ENCODE measurements around the gene HDC.

HDC gene

DNA sequence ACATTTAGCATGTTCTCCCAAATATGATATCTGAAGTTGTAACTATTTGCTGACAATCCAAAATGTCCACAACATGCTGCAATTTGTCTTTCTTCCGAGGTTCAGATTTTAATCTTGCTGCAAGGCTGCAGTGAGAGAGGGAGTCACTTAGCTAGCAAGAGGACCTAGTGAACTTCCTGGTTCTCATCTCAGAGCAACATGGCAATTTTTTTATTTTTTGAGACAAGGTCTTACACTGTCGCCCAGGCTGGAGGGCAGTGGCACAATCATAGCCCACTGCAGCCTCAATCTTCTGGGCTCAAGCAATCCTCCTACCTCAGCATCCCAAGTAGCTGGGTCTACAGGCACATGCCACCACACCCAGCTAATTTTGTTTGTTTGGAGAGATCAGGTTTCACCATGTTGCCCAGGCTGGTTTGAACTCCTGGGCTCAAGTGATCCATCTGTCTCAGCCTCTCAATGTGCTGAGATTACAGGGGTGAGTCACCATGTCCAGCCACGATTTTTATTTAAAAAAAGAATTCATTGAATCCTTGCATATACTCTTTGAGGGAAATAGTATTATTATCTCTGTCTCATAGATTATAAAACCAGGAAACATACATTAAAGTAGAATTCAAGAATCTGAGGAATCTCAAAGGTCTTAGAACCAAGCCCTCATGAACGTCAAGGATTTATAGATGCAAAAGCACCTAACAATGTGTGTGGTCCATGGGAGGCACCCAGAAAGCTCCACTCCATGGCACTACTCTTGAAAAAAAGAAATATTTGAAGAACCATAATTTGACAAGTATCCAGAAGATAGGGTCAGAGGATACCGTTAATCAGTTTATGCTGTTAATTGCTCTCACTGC, 9.1 kb downstream of the HDC start:
- no peak for DNase-seq (ENCODE audit: low spot score)

DNA sequence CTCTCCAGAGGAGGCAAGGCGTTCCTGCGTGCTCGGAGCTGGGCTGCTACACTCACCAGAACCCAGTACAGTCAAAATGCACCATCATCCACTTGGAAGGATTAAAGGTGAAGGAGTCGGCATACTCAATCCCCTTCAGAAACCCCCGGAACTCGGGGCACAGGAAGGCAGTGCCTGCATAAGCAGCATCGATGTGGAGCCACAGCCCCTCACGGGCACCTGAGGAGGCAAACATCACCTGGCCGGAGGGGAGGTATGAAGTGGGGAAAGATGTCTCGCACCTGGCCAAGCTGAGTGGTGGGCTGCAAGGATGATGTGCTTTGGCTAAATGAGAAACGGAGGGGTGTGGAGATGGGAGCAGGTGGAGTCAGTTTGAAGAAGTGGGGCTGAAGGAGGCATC, 13.0 kb downstream of the HDC start:
- DNase-seq (ENCODE audit: low spot score): no peak

DNA sequence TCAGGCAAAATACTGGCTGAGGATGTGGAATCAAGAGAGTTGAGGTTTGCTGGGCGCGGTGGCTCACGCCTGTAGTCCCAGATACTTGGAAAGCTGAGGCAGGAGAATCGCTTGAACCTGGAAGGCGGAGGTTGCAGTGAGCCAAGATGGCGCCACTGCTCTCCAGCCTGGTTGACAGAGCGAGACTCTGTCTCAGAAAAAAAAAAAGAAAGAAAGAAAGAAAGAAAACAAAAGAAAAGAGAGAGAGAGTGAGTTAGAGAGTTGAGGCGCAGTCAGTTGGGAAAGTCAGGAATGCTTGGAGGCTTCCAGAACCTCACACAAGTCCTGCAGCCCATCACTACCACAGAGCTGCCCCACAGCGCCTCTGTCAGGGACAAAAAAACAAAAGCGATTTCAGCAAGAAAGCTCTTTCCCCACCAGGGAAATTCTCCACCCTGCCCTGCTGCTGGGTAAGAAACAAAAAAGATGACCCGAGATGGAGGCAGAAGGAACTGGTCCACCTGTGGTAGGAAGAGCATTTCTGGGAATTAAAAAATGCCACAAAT, 13.8 kb downstream of the HDC start:
- DNase-seq (ENCODE audit: low spot score): no peak

DNA sequence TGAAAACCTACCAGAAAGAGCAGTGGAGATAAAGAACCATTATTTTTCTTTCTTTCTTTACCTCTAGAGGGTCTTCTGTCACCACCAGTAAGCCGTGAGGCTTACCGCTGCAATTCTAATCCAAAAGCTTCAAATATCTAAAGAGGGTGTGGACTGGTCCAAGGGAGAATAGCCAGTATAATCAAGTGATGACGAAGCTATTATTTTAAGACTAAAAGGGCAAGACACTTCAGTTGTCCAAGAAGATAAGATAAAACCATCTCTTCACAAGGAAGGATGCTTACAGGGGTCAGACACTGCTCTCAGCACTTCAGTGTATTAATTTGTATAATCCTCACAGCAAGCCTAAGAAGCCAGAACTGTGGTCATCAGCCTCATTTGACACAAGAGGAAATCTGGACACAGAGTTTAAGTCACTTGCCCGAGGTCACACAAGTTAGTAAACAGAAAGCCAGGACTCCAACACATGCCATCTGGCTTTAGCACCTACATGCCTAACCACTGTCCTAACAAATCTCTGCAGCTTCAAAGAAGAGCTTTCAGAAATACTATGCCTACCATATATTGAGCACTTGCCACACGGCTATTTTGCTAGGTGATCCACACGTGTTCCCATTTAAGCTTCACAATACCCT, 14.6 kb downstream of the HDC start:
- no peak for DNase-seq (ENCODE audit: low spot score)

DNA sequence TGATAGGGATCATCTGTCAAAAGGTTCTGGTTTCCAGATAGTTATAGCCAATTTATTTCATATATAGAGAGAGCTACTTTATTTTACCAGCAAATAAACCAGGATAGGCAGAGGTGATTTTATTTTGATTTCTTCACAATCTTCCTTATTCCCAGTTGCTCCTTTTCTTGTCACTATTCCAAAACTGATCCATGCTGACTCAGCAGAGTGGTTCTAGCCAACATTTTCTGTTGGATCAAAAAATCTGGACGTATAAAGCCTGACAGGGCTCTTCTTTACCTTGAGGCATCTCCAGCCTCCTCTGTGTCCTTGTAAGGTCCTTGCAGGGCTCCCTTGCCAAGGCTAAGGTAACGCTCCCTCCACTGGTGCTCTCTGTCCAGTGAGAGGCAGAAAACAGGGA, 15.8 kb downstream of the HDC start:
- DNase-seq (ENCODE audit: low spot score): no peak

DNA sequence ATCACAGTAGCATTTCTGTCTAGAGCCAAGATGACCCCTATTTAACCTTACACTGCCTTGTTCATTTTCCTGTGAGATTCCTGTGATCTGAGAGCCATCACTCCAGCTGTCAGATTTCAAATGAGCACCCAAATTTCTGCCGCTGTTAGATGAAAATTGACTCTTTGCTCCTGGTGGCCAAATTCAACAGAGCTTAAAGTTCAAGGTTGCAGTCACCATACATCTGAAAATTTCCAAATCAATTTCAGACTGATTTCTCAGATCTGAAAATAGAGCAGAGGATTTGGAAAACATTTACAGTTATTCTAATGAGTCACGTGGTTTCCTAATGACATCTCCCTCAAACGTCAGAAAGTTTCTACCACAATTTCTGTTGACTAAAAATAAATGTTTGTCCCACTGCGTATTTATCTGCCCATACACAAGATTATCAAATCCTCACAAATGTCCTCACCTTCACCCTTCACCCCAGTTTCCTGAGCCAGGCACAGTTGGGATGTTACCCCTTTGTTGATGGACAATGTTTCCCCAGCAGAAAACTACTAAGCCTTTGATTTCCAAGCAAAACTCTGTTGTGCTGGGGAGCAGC, 16.4 kb downstream of the HDC start:
- DNase-seq (ENCODE audit: low spot score): no peak

DNA sequence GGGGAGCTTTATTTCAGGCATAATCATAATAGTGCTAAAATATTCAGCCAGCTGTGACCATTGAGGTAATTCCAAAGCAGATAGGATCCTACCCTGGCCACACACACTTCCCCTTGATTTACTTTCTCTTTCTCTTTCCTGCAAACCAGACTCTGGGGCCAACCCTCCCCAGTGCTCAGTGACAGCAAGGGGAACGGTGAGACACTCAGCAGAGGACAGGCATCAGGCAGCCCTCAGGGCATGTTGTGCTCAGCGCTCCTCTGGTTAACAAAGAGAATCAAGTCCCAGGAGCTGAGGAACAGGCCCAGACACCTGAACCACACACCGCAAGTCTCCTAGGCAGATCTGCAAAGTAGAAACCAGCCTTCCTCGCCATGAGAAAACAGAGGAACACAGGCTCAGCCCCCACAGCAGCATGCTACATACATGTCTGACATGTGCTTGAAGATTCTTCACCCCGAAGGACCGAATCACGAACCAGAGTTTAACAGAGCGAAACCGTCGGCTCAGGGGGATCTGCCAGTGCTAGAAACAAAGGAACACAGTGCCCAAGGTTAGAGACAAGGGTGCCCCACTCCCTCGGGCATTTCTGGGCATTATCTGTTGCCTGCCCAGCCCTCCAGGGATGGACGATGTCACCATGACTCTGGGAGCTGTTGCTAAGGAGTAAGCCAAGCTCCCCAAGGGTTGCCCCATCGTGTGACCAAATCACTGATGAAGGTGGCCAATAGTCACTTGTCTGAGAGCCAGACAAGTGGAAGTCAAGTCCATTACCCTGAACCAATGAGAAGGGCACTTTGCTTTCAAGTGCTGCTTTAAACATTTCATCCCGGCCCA, 17.5 kb downstream of the HDC start:
- DNase-seq (ENCODE audit: low spot score): peak; percentile 24

DNA sequence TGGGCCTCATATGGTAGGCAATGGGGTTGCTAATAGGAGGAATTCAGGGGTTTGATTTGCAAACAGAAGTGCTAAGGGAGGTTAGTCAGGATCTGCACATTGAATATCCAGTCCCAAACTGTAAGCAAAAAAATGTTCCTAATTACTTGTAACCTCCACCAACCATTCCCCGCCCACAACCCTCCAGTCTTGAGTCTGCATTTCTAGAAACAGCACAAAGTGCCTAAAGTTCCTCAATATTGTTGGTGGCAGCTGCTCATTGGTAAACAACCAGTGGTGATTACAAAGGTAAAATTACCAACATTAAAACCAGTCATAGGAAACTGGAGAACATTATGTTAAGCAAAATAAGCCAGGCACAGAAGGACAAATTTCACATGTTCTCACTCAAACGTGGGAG, 18.9 kb downstream of the HDC start:
- no peak for DNase-seq (ENCODE audit: low spot score)

DNA sequence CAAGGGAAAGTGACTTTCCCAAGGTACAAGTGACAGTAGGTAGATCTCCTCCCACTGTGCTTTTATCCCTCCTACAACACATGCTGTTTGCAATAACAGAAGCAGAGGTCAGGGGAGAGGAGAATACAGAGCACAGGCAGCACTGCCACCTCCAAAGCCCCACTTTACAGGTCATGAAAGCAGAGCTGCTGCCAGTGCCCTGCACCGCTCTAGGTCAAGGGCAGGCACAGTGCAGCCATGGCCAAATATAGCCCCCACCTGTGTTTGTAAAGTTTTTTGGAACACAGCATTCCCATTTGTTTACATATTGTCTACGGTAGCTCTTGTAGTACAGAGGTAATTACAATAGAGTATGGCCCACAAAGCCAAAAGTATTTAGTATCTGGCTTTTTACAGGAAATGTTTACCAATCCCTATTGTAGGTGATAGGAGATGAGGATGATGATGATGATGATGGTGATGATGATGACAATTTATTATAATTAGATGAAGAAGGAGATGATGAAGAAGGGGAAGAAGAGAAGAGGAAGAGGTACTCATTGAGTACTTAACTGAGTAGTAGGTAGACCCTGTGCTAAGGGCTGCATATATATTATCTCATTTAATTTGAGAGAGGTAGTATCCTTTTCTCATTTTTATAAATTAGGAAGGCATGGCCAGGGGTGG, 20.4 kb downstream of the HDC start:
- no peak for DNase-seq (ENCODE audit: low spot score)

DNA sequence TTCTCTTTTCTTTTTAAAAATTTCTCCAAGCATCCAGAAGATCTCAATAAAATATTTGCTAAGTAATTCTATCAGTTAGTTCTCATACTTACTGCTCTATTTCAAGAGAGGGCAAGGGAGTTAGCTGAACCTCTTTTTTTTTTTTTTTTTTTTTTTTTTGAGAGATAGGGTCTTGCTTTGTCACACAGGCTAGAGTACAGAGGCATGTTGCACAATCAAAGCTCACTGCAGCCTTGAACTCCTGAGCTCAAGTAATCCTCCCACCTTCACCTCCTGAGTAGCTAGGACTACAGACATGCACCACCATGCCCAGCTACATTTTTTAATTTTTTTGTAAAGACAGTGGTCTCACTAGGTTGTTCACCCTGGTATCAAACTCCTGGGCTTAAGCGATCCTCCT, 21.4 kb downstream of the HDC start:
- no peak for DNase-seq (ENCODE audit: low spot score)

DNA sequence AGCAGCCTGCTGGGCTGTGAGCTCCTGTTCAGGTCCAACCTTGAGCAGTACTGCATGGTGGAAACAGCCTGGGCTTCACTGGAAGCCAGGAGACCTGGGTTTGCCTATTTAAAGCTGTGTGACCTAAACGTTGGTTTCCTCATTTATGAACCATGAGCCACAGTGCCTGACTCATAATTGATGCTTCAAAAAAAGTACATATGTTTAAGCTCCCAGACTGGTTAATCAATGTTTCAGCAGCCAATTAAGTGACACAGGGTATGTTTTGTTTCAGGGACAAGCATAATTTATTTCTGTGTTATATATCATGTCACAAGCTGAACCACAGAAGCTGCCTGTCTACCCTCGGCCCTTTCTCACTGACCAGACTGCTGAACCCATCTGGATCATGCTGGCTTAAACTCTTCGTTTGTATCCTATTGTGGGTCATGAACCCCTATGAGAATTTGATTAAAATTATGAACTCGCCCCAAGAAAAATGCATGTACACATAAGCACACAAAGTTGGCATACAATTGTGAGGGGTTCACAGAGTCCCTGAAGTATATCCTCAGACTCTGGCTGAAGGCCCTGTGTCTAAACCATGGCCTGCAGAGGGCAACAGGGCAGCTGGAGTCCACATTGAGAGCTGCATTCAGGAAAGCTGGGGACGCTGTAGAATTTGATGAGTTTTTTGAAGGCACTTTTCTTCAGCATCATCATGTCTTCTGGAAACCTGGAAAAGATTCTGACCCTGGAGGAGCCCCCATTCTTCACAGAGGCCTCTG, 23.7 kb downstream of the HDC start:
- no peak for DNase-seq (ENCODE audit: low spot score)

DNA sequence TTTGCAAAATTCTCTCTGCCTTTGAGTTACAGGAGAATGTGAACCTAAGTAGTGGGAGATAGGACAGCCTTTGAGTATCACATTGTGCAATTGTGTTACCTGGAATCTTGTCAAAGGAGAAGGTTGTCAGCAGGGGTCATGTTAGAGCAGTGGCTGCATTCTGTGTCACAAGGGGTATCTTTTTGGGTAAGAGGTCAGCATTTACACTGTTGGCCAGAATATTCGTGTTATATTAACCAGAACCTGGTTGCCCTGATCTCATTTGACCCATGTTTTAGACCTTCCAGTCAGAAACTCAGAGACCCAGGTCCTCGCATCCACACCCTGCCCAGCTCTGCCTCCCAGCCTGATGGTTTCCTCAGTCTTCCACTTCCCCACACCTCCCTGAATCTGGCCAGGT, 27.3 kb downstream of the HDC start:
- DNase-seq (ENCODE audit: low spot score): no peak

DNA sequence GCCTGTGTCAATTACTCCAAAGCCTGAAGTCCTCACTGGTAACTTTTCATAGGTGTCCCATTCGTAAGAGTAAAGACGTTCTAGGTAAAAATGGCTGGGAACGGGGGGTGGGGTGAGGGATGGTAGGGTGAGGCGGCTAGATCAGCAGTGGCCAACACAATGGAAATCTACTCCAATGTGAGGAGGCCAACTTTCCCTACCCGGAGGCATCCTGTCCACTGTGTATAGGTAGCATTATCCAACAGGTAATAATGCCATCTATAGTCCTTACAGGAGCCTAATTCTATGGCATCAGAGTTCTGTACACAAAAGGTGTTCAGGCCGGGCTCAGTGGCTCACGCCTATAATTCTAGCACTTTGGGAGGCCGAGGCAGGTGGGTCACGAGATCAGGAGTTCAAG, 29.1 kb downstream of the HDC start:
- no peak for DNase-seq (ENCODE audit: low spot score)

DNA sequence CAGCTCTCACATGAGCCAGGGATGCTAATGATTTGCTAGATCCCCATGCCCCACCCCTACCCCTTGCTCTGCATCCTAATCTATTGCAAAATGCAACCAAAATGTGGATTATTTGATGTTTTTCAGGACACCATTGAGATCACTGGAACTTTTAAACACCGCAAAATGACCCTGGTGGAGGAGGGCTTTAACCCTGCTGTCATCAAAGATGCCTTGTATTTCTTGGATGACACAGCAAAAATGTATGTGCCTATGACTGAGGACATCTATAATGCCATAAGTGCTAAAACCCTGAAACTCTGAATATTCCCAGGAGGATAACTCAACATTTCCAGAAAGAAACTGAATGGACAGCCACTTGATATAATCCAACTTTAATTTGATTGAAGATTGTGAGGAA, 29.7 kb downstream of the HDC start:
- no peak for DNase-seq (ENCODE audit: low spot score)

DNA sequence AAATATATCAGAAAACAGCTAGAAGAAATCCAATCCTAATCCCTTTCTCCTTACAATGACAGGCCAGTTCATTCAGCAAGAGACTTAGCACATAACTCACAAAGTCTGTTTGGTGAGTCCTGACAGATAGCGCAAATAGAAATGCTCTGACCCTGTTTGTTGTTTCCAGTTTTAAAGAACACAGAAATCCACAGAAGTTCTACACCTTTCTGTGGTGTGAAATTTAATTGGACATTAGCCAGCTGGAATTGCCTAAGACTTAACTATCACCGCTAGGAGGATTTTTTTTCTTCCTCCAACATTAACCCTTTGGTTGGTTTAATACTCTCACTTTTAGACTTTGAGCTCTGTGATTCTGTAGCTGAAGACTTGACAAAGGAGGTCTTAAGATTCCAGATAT, 30.8 kb downstream of the HDC start:
- no peak for DNase-seq (ENCODE audit: low spot score)

DNA sequence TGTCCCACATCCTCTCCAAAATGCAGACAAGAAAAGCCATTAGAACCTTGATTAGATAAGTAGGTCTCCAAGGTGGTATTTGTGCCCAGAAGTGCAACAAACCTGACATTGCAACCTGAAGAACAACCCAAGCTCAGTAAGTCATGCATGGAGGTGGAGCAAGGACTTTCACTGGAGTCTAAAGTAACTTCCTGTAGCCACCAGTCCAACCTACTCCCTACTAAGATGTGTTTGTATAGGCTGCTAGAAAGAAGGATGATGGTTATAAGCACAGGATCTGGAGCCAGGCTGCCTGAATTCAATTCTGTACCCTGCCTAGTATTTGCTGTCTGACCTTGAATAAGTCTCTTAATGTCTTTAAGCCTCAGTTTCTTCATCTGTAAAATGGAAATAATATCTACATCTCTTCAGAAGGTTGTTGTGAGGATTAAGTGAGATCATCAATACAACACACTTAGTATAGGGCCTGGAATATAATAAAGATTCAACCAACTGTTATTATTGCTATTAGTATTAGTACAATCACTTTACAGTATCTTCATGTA, 32.3 kb downstream of the HDC start:
- DNase-seq (ENCODE audit: low spot score): no peak

DNA sequence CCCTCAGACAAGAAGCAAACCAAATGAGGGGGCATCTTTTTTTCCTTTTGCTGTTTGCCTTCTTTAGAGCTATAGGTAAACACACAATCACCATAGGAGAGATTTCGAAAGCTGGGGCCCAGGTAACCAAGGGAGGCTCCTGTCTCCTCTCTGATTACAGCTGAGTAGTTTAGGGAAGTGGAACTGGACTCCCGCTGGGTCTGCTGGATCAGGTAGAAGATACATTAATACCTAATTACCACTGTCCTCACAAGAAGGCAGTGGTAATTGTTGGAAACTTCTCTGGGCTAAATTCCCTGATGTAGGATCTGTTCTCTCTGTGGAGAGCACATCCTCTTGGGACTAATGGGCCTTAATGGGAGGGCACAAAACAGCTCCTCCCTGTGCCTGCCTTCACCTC, 32.7 kb downstream of the HDC start:
- DNase-seq (ENCODE audit: low spot score): no peak

DNA sequence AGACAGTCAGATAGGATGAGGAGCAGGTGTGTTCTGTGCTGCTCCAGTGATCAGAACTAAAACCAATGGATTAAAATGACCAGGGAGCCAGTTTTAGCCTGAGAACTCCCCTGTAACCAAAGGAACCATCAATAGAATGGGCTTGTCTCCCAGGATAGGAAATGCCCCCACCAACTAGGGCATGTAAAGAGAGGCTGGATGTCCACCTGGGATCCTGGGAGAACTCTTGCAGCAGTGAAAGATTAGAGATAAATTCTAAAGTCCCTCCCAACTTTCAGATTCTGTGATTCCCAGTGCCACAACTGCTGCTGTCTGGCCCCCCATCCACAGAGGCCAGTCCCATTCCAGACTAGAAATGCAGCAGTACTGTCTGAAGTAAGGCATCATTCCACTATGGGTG, 33.8 kb downstream of the HDC start:
- DNase-seq (ENCODE audit: low spot score): no peak

DNA sequence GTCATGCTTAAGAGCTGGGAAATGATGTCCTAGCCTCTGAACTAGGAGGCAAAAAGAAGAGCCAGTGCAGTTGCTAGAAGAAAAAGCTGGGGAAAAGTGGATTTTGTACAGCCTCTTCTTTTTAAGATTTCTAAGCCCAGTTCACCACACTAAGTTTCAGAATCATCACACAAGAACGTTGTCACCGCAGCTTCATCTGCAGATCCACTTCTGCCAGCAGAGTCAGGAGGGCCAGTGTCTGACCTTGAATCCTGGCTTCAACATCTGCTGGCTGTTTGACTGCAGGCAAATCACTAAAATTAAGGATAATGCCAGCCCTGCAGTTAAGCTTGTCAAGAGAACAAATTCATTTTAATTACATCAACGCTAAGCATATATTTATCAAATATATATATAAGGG, 36.2 kb downstream of the HDC start:
- no peak for DNase-seq (ENCODE audit: low spot score)

DNA sequence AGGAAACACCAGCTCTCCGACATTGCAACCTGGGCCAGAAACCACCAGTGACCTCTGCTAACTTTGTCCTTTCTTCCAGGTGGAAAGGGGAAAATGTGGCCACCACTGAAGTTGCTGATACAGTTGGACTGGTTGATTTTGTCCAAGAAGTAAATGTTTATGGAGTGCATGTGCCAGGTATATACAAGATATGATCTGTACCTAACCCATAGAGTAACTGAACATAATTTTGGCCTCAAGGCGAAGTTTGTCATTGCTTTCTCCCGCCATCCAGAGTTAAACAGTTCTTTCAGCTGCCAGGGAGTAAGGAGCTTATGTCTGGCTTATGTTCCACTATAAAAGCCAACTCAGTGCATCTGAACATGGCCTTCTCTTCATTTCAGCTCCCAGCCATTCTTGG, 36.7 kb downstream of the HDC start:
- no peak for DNase-seq (ENCODE audit: low spot score)

DNA sequence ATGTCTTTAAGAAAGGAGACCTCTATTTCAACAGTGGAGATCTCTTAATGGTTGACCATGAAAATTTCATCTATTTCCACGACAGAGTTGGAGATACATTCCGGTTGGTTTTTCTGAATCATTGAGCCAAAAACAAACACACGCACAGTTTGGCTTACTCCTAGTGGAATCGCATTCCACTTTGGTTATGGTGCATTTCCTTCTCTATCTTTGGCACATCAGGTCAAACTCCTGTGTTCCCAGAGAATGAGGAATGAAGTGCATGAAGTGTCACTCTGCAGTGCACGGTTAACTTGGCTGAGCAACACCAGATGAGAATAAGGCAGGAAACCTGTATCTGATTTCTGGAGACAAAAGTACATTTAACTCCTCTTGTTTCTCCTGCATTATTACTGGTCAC, 38.5 kb downstream of the HDC start:
- no peak for DNase-seq (ENCODE audit: low spot score)
